Nephron (organoid): ENCODE measurements around the gene FAM177A1.
A peak's percentile ranks its signal among the peaks of the same experiment; 100 is the strongest.

Experiments
- H3K27ac Mint-ChIP-seq, 3 experiments: 2 replicates each; pipeline ENCODE4 v1.8.0; 2020; ENCODE audit warnings: mixed read lengths in 3 of 3, mild to moderate bottlenecking in 2 of 3, moderate library complexity in 1 of 3
- H3K27me3 Mint-ChIP-seq: 2 replicates; pipeline ENCODE4 v1.8.0; 2021; ENCODE audit warnings: low read depth, mild to moderate bottlenecking, moderate library complexity, mixed read lengths
- H3K36me3 Mint-ChIP-seq: 2 replicates; pipeline ENCODE4 v1.8.0; 2020; ENCODE audit warnings: low read depth, mixed read lengths
- H3K4me1 Mint-ChIP-seq: 2 replicates; pipeline ENCODE4 v1.8.0; 2020; ENCODE audit warnings: mixed read lengths
- H3K4me3 Mint-ChIP-seq, 3 experiments: 2 replicates each; pipeline ENCODE4 v1.8.0; 2020; ENCODE audit warnings: mild to moderate bottlenecking in 3 of 3, mixed read lengths in 3 of 3, moderate library complexity in 2 of 3
- H3K9me3 Mint-ChIP-seq: 2 replicates; pipeline ENCODE4 v1.8.0; 2020; ENCODE audit warnings: mixed read lengths
- TF ChIP-seq, protein P1 (sequence below), 3 experiments: fragments of 200-600 bp; sonication (generic); IDR thresholded peaks; one replicate each; pipeline ENCODE4 v1.5.0; 2021; ENCODE audit warnings: antibody characterized with exemption in 3 of 3; ENCODE audit not compliant: unreplicated experiment in 3 of 3

FAM177A1 gene

DNA sequence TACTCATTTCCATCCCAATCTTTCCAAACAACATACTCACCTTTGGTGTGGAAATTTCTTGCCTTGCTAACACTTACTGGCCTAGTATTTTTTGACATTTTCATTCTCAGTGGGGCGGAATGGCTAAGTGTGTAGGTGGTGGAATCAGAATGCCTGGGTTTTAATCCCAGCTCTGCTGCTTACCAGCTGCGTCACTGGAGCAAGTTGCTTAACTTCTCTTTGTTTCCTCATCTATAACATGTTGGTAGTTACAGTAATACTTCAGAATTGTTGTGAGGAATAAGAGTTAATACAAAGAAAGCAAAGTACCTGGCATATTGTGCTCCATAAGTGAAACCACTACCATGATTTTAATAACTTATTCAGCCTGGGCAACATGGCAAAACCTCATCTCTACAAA lies 3.0 kb upstream of the FAM177A1 start:
- Mint-ChIP-seq H3K27me3 (no peaks in the 10 kb centered on the region), H3K36me3 (no peaks in the 10 kb centered on the region), H3K4me3 (peak overlapping the region in 1 of 3 experiments; percentile 31)

DNA sequence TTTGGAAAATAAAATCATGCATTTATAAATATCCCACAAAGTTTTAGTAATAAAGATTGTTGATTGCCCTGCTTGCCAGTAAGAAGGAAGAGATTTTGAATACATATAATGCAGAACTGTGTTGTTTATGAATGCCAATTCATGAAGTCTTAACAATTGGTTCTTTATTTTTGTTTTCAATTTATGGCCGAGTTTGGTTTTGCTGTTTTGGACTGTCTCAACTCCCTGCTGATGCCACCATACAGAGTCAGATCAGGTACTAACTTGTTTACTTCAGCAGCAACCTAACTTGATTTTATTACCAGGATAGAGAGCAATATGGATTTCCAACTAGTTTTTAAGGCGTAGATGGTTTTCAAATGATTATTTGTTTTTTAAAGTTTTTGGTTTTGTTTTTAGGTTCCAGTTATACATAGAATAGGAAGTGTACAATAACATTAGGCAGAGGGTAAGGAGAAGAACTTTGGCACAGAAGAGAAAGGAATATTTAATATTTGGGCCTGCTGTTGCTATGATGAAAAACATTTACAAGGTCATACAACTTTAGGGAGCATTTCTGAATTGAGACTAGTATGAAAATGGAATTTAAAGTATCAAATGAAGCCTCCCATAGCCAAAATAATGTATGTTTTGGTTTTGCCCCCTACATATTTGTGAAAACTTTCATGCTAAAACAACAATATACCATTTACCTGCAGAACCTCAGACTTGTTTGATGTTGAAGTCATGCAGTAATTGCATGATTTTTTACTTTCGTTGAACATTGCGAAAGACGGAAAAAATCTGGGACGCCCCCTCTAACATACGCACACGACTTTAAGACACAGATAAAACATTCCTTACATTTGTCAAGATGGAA lies 904 bp upstream of the FAM177A1 start:
- TF ChIP-seq, protein P1, sequence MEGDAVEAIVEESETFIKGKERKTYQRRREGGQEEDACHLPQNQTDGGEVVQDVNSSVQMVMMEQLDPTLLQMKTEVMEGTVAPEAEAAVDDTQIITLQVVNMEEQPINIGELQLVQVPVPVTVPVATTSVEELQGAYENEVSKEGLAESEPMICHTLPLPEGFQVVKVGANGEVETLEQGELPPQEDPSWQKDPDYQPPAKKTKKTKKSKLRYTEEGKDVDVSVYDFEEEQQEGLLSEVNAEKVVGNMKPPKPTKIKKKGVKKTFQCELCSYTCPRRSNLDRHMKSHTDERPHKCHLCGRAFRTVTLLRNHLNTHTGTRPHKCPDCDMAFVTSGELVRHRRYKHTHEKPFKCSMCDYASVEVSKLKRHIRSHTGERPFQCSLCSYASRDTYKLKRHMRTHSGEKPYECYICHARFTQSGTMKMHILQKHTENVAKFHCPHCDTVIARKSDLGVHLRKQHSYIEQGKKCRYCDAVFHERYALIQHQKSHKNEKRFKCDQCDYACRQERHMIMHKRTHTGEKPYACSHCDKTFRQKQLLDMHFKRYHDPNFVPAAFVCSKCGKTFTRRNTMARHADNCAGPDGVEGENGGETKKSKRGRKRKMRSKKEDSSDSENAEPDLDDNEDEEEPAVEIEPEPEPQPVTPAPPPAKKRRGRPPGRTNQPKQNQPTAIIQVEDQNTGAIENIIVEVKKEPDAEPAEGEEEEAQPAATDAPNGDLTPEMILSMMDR (IDR thresholded peaks at IDR 0.05; ENCODE audit: unreplicated experiment in 3 of 3), result no peak
- Mint-ChIP-seq H3K9me3 (no peaks in the 10 kb centered on the region), H3K27ac (peak overlapping the region; percentile 92 to 99 (median 97)), H3K36me3 (no peaks in the 10 kb centered on the region), H3K4me1 (peaks cover 23% of the 10 kb centered on the region), H3K4me3 (peak overlapping the region; percentile 94 to 96 (median 96)), H3K27me3 (no peaks in the 10 kb centered on the region)

More for the DNA sequence above, 3.0 kb upstream of the FAM177A1 start:
- Mint-ChIP-seq H3K4me1 (peaks cover 17% of the 10 kb centered on the region), H3K9me3 (no peaks in the 10 kb centered on the region), H3K27ac (peak overlapping the region in 2 of 3 experiments; percentile 24 to 32)
- TF ChIP-seq, protein P1 (IDR thresholded peaks at IDR 0.05; ENCODE audit: unreplicated experiment in 3 of 3), result no peak

DNA sequence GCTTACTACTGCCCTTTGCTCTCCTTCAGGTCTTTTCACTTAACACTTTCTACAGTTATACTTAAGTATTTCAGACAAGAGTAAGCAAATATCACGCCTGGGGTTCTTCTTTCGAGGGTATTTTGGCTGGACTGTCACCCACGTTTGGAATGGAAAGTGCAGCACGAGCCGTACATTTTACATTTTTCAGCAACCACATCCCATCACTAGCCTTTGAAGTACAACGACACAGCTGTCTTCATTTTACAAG lies 349 bp upstream of the FAM177A1 start:
- H3K36me3 Mint-ChIP-seq, result peaks cover 5% of the 10 kb centered on the region
- peak overlapping the region; percentile 92 to 99 (median 97) for H3K27ac Mint-ChIP-seq
- peaks cover 23% of the 10 kb centered on the region for H3K4me1 Mint-ChIP-seq
- TF ChIP-seq, protein P1 (IDR thresholded peaks at IDR 0.05; ENCODE audit: unreplicated experiment in 3 of 3), result no peak
- no peaks in the 10 kb centered on the region for H3K27me3 Mint-ChIP-seq
- no peaks in the 10 kb centered on the region for H3K9me3 Mint-ChIP-seq
- peak overlapping the region; percentile 94 to 96 (median 96) for H3K4me3 Mint-ChIP-seq

DNA sequence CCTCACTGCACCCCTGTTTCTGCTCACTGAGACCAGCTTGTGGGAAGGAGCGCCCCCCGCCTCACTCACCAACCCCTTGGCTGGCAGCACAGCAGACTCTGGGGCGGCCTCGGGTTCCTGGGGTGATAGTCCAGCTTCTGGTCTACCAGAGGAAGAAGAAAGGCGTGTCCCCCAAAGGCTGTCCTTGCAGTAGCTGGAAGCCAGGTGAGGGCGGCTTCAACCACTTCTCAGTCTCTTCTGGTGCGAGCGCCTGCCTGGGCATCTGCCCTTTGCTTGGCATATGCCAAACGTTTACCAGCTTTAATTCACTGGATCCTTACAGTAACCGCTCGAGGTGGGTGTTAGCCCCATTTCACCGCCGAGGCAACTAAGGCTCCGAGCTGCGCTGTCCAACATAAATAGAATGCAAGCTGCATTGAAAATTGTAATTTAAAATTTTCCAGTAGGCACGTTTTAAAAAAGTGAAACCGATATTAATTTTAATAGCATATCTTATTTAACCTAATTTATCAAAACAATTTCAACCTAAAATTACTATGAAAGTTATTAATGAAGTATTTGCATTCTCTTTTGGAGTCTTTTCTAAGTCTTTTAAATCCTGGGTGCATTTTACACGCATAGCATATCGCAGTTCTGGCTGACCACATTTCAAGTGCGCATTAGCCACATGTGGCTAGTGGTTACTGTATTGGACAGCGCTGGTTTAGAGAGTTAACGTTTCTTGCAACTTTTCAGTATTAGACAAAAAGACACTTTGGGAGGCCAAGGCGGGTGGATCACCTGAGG lies 872 bp downstream of the FAM177A1 start:
- Mint-ChIP-seq H3K9me3 (no peaks in the 10 kb centered on the region), H3K36me3 (peaks cover 6% of the 10 kb centered on the region), H3K4me1 (peaks cover 23% of the 10 kb centered on the region), H3K4me3 (peak overlapping the region; percentile 94 to 96 (median 96)), H3K27me3 (no peaks in the 10 kb centered on the region), H3K27ac (peak overlapping the region; percentile 91 to 97 (median 92))
- TF ChIP-seq, protein P1 (IDR thresholded peaks at IDR 0.05; ENCODE audit: unreplicated experiment in 3 of 3), result no peak

DNA sequence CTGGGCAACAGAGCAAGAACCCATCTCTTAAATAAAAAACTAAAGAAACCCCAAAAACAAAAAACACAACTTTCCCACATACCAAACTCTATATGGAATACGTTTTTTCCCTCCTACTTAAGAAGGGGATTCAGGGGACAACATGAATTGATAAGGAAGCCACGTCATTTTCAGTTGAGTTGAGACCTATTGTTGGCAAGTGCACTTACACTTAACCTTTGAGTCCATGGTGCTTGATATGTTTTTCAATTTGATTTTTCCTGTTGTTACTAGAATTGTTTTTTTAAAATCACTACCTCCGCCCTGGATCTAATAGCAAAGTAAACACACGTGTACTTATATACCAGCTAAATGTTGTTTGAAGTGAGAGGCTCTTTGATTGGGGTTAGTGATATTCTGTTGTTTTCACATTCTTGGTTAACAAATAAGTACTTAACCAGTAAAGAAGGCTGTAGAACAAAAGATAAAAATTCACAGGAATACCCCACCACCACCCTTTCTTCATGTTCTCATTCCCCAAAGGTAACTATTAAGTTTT lies 2.0 kb downstream of the FAM177A1 start:
- H3K4me3 Mint-ChIP-seq, result peak overlapping the region; percentile 94 to 96 (median 96)
- peaks cover 23% of the 10 kb centered on the region for H3K4me1 Mint-ChIP-seq
- TF ChIP-seq, protein P1 (IDR thresholded peaks at IDR 0.05; ENCODE audit: unreplicated experiment in 3 of 3), result no peak

More for the DNA sequence above, 2.0 kb downstream of the FAM177A1 start:
- Mint-ChIP-seq H3K36me3 (peaks cover 8% of the 10 kb centered on the region), H3K27ac (peak overlapping the region; percentile 45 to 84 (median 48)), H3K9me3 (no peaks in the 10 kb centered on the region), H3K27me3 (no peaks in the 10 kb centered on the region)
